GM13976 (cell line): ENCODE measurements around the gene PLPPR1.
A peak's percentile ranks its signal among the peaks of the same experiment; 100 is the strongest.

Source experiments
- DNase-seq: peaks from one replicate; pipeline ENCODE4 v3.0.0; 2012; ENCODE audit warnings: low spot score
- in situ Hi-C: fragments of 300-500 bp; cut with MboI; formaldehyde crosslinking; loops from one replicate; pipeline ENCODE4 v1.12.0; 2022; ENCODE audit warnings: low sequenced_read_pairs, mixed read lengths, inconsistent platforms; ENCODE audit not compliant: unreplicated experiment
- TF ChIP-seq, protein P1 (sequence below): IDR thresholded peaks from 2 replicates; pipeline ENCODE4 v1.5.1; 2012; ENCODE audit warnings: borderline replicate concordance, mild to moderate bottlenecking; ENCODE audit not compliant: insufficient read depth; ENCODE audit errors: extremely low read depth, missing control alignments, control extremely low read depth

PLPPR1 gene

DNA sequence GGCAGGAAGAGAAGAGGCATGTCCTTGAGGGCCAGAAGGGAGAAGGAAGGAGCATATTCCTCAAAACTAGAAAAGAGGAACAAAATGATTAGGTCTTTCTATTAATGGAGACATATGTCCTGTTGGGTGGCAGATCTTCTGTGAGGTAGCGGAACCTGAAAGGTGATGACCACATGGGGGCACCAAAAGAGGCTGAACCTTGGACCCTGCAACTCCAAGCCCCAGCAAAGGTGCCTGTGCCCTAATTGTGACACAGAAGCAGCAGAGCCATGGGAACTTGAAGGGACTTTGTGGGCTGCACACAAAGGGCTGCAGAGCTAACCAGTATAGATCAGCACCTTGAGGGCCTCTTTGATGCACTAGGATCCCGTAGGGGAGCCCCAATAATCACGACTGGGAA lies 198.3 kb downstream of the PLPPR1 start:
- TF ChIP-seq, protein P1, sequence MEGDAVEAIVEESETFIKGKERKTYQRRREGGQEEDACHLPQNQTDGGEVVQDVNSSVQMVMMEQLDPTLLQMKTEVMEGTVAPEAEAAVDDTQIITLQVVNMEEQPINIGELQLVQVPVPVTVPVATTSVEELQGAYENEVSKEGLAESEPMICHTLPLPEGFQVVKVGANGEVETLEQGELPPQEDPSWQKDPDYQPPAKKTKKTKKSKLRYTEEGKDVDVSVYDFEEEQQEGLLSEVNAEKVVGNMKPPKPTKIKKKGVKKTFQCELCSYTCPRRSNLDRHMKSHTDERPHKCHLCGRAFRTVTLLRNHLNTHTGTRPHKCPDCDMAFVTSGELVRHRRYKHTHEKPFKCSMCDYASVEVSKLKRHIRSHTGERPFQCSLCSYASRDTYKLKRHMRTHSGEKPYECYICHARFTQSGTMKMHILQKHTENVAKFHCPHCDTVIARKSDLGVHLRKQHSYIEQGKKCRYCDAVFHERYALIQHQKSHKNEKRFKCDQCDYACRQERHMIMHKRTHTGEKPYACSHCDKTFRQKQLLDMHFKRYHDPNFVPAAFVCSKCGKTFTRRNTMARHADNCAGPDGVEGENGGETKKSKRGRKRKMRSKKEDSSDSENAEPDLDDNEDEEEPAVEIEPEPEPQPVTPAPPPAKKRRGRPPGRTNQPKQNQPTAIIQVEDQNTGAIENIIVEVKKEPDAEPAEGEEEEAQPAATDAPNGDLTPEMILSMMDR: no peak

DNA sequence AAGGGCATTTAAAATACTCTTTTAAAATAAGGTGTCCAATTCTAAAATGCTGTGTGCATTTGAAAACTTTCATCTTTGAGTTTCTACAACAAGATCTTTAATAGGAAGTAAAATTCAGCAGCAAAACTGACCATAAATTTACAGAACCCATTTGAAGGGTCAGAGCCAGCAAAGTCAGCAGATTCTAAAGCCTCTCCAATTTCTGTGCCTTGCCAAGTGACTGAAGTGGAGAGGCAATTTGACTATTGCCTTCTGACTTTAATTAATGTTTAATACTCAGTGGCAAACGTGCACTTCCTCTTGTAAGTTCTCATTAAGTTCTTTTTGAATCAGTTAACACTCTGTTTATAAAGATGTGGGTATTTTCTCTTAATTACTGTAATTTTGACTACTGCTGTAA lies 201.1 kb downstream of the PLPPR1 start:
- TF ChIP-seq, protein P1: no peak
- in situ Hi-C loops: no loop called here
- DNase-seq: no peak

More for the DNA sequence above, 198.3 kb downstream of the PLPPR1 start:
- no peak for DNase-seq
- in situ Hi-C loops: no loop called here

DNA sequence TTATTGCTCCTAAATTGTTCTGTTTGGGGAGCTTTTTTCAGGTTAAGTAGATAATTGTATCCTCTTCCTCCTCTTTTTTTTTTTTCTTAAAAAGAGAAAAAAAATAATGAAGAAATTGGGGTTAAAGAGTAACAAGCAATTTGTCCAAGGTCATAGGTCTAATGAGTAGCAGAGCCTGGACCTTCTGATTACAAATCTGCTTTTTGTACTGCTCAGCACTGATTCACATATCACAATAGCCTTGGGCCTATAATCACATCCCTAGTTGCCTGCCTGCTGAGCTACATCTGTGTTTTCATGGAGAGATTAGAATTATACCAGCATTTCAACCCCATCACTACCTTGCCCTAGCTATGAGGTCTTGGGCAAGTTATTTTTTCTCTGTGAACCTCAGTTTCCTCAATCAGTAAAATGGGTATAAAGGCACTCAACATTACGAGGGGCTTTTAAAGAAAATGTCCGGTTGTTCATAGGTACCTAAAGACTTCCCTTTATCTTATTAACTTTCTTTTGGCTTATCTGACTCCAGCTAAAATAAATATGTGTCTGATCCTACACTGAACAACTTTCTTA lies 204.0 kb downstream of the PLPPR1 start:
- in situ Hi-C loops: no loop called here
- TF ChIP-seq, protein P1: no peak
- no peak for DNase-seq

DNA sequence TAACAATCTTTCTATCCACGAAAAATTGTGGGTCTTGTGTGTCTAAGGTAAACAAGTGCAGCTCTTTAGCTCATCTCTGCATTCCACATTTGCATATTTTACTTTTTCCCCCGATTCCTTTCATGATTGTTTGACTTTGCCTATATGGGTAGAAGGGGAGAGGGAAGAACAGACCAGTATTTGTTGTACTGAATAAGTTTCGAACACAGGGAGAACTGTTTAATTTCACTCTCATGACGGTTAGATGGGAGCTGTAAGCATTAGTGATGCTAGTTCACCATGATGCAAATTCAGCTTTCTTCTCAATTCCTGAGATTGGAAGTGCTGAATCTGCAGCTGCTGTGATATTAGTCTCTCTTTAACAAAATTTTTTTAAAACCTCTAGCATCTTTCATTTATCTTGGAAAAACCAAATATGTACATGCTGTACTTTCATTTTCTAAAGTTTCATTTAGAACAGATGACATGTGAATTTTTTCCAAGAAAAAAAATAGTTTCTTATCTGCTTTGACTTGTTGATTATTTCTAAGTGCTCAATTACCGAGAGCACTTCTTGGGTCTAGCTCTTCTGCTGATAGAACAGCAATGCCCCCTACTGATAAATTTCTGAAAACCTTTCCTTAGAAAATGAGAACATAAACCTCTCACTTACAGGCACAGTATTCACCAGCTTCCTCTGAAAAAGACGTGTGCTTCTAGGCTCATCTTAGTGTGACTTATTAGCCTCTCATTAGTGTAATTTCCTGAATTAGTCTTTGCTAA lies 206.8 kb downstream of the PLPPR1 start:
- DNase-seq: peak; percentile 8
- TF ChIP-seq, protein P1: peak; percentile 12
- in situ Hi-C loops: no loop called here

DNA sequence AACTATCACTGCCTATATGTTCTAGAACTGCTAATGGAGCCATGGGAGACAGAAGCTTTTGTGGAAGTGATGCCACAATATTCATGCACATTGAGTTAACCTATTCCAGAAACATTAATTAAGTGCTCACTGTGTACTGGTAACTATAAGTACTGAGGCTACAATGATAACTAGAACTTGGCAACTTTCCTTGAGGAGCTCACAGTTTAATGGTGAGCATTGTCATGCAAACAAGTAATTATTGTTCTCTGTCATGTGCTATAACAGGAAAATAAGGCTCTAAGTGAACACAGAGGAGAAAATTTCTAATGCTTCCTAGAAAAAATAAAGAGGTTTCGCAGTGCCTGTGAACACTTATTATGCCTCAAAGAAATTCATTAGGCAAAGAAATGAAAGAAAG lies 214.1 kb downstream of the PLPPR1 start:
- DNase-seq: no peak
- in situ Hi-C loops: no loop called here
- TF ChIP-seq, protein P1: no peak

DNA sequence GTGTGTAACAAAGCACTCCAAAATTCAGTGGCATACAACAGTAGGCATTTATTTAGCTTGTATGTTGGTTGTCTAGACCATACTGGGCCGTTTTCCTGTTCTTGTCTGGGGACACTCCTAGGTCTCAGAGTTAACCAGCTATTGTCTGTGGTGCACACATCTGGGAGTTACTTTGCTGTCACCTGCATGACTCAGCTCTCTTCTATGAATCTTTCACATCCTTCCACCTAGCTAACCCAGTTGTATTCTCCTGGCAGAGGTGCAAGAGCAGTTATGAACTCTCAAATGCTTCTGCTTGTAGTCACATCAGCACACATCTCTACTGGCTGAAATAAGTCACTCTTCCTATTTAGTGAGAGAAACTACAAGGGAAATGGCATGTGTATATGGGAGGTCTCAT lies 218.2 kb downstream of the PLPPR1 start:
- no peak for DNase-seq
- in situ Hi-C loops: no loop called here
- TF ChIP-seq, protein P1: no peak

DNA sequence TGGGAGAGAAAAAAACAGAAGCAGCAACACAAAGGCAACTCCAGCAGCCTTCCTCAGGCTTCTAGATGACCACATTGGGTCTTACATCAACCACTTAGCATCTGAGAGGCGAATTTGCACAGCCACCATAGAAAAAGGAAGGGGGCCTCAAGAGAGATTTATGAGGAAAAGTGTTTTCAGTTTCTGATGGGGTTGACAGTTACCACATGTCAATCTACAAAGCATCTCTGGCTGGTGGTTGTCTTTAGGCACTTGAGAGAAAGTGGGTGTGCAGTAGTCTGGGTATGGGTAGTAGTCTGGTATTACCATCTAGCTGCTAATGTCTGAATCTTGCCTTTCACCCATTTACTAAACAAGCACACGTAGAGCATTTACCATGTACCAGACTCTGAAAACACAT lies 218.8 kb downstream of the PLPPR1 start:
- no peak for DNase-seq
- in situ Hi-C loops: no loop called here
- TF ChIP-seq, protein P1: no peak
